HEK293T (cell line): ENCODE results near the gene HNMT.

Experiments used
- ARNT ChIP-seq: fragments of 450-650 bp; IDR thresholded peaks from 2 replicates; pipeline ENCODE4 v1.6.1; 2017; ENCODE audit warnings: mild to moderate bottlenecking
- BHLHE40 ChIP-seq: fragments of 450-650 bp; IDR thresholded peaks from 2 replicates; pipeline ENCODE4 v1.6.1; 2016; ENCODE audit warnings: mild to moderate bottlenecking, moderate library complexity, borderline replicate concordance
- CTBP1 ChIP-seq: fragments of 450-650 bp; IDR thresholded peaks from 2 replicates; pipeline ENCODE4 v1.6.1; 2016; ENCODE audit warnings: borderline replicate concordance
- ELF4 ChIP-seq: fragments of 450-650 bp; IDR thresholded peaks from 2 replicates; pipeline ENCODE4 v1.6.1; 2017; ENCODE audit warnings: antibody characterized with exemption
- FOXA1 ChIP-seq: fragments of 450-650 bp; IDR thresholded peaks from 2 replicates; pipeline ENCODE4 v1.6.1; 2016; ENCODE audit warnings: mild to moderate bottlenecking
- FOXK2 ChIP-seq: fragments of 450-650 bp; IDR thresholded peaks from 2 replicates; pipeline ENCODE4 v1.6.1; 2016; ENCODE audit warnings: mild to moderate bottlenecking
- L3MBTL2 ChIP-seq: fragments of 450-650 bp; conservative IDR thresholded peaks from 2 replicates; pipeline ENCODE4 v1.6.1; 2016; ENCODE audit warnings: mild to moderate bottlenecking
- LEF1 ChIP-seq: fragments of 450-650 bp; IDR thresholded peaks from 2 replicates; pipeline ENCODE4 v1.6.1; 2017; ENCODE audit warnings: mild to moderate bottlenecking, borderline replicate concordance
- SP1 ChIP-seq: fragments of 450-650 bp; IDR thresholded peaks from 2 replicates; pipeline ENCODE4 v1.6.1; 2017
- TARDBP ChIP-seq: fragments of 450-650 bp; IDR thresholded peaks from 2 replicates; pipeline ENCODE4 v1.6.1; 2016
- ZNF384 ChIP-seq: fragments of 450-650 bp; IDR thresholded peaks from 2 replicates; pipeline ENCODE4 v1.6.1; 2016

- TF ChIP-seq FOXA1 = no peak
- TF ChIP-seq BHLHE40 = no peak
- TF ChIP-seq ZNF384 = no peak
- no peak for TF ChIP-seq CTBP1
- no peak for TF ChIP-seq SP1
- no peak for TF ChIP-seq LEF1
- TF ChIP-seq ELF4 = no peak
- TF ChIP-seq FOXK2 = no peak
- TF ChIP-seq TARDBP = no peak
- TF ChIP-seq ARNT = no peak
- TF ChIP-seq L3MBTL2 = no peak
Measured at GRCh38 chr2:137928547-137929518, 35.4 kb upstream of the HNMT start.
